Uterus (tissue), 4 donors: ENCODE results near the gene ADCY10. TPM values are rescaled to one million over a fixed set of nuclear protein-coding genes. Genes with fewer than 3 reads are reported as not detected.

Experiments used
- DNase-seq, 2 donors: peaks; one replicate each; pipeline ENCODE4 v3.0.0-alpha.2; 2019 to 2020
- H3K27ac ChIP-seq, 2 donors: fragments of 200-600 bp; sonication (generic); 1 replicate in 1 of 2; 2 replicates in 1 of 2; pipeline ENCODE4 v1.5.1; 2016 to 2018
- H3K27me3 ChIP-seq, 2 donors: fragments of 200-600 bp; sonication (generic); one replicate each; pipeline ENCODE4 v1.5.1; 2018 to 2019; ENCODE audit warnings: control low read depth in 1 of 2
- H3K36me3 ChIP-seq, 2 donors: fragments of 200-600 bp; sonication (generic); one replicate each; pipeline ENCODE4 v1.5.1; 2019; ENCODE audit warnings: control low read depth in 1 of 2
- H3K4me1 ChIP-seq, 2 donors: fragments of 200-600 bp; sonication (generic); one replicate each; pipeline ENCODE4 v1.5.1; 2018 to 2019; ENCODE audit warnings: control low read depth in 1 of 2
- H3K4me3 ChIP-seq, 2 donors: fragments of 200-600 bp; sonication (generic); 1 replicate in 1 of 2; 2 replicates in 1 of 2; pipeline ENCODE4 v1.5.1; 2018 to 2019; ENCODE audit warnings: mild to moderate bottlenecking in 1 of 2
- H3K9me3 ChIP-seq, 2 donors: fragments of 200-600 bp; sonication (generic); one replicate each; pipeline ENCODE4 v1.5.1; 2019; ENCODE audit warnings: control low read depth in 1 of 2
- POLR2A ChIP-seq, 2 donors: fragments of 450-650 bp; IDR thresholded peaks; one replicate each; pipeline ENCODE4 v1.6.1; 2016; ENCODE audit warnings: antibody characterized with exemption in 2 of 2, mild to moderate bottlenecking in 1 of 2, moderate library complexity in 1 of 2
- intact Hi-C: fragments of 100-400 bp; cut with DNase I; formaldehyde crosslinking; loops from one replicate; pipeline ENCODE4 v1.15.1; 2023; ENCODE audit warnings: low total_unique reads
- total RNA-seq, 4 donors: library from RNA; depleted of rRNA in 3 of 4; stranded (reverse); fragments of >200 nt in 3 of 4; gene quantifications; one replicate each; pipeline versions ENCODE4 v1.1.0 to v1.2.4, GENCODE V29; 2014 to 2023
- TF ChIP-seq, protein P1 (sequence below), 4 experiments: fragments of 200-600 bp in 2 of 4; fragments of 450-650 bp in 2 of 4; sonication (generic) in 2 of 4; IDR thresholded peaks; one replicate each; pipeline ENCODE4 v1.5.1; 2016 to 2019; ENCODE audit warnings: antibody characterized with exemption in 4 of 4, mild to moderate bottlenecking in 2 of 4, moderate library complexity in 1 of 4
- donor health status: DM: yes; HTN: yes; CAD: no.

Gene ADCY10
- total RNA-seq, 4 donors from 2014 or later, result 0.26 to 1.2 (median 0.52) TPM

DNA sequence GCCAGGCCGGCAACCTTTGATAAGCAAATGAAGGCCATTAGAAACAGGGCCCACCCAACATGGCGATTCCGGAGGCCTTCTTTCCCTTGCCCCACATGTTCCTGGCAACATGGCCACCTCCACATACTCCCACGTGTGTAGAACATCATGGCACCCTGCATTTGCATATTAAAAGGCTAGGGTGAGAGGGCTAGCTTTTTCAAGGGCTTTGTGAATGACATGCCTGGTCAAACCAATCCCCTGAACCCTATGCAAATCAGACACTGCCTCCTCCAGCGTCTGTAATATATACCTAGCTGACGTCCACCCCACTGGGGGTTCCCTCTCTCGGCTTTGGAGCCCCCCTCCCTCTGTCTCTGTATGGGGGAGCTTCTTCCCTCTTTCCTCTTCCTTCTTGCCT, 1.6 kb downstream of the ADCY10 start:
- no peaks in the 10 kb centered on the region for H3K9me3 ChIP-seq
- no peaks in the 10 kb centered on the region for H3K27me3 ChIP-seq
- intact Hi-C loops, result no loop called here
- DNase-seq, result no peak
- no peak overlapping the region for H3K27ac ChIP-seq
- H3K4me1 ChIP-seq, result no peaks in the 10 kb centered on the region
- H3K36me3 ChIP-seq, result no peaks in the 10 kb centered on the region
- H3K4me3 ChIP-seq, result no peak overlapping the region
- no peak for TF ChIP-seq POLR2A (IDR thresholded peaks at IDR 0.05)
- TF ChIP-seq, protein P1, sequence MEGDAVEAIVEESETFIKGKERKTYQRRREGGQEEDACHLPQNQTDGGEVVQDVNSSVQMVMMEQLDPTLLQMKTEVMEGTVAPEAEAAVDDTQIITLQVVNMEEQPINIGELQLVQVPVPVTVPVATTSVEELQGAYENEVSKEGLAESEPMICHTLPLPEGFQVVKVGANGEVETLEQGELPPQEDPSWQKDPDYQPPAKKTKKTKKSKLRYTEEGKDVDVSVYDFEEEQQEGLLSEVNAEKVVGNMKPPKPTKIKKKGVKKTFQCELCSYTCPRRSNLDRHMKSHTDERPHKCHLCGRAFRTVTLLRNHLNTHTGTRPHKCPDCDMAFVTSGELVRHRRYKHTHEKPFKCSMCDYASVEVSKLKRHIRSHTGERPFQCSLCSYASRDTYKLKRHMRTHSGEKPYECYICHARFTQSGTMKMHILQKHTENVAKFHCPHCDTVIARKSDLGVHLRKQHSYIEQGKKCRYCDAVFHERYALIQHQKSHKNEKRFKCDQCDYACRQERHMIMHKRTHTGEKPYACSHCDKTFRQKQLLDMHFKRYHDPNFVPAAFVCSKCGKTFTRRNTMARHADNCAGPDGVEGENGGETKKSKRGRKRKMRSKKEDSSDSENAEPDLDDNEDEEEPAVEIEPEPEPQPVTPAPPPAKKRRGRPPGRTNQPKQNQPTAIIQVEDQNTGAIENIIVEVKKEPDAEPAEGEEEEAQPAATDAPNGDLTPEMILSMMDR (IDR thresholded peaks at IDR 0.05), result no peak

DNA sequence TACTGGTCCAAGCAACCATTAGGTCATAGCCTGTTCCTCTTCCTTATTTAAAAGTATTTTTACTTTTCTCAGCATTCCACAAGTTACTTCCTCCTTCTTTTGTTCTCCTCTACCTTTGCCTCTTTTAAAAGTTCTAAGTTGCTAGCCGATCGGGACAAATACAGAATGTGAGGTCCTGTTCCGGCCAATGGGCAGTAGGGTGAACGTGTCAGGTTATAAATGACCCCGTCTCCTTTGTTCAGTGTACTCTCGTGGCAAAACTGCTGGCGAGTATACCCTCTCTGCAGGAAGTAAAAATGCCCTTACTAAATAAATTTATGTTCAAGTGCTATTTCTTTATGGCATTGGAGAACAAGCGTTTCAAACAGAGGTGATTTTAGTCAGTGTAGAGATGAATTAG, 2.5 kb downstream of the ADCY10 start:
- H3K27me3 ChIP-seq, result no peaks in the 10 kb centered on the region
- intact Hi-C loops, result no loop called here
- H3K4me3 ChIP-seq, result no peak overlapping the region
- H3K9me3 ChIP-seq, result no peaks in the 10 kb centered on the region
- H3K36me3 ChIP-seq, result no peaks in the 10 kb centered on the region
- no peaks in the 10 kb centered on the region for H3K4me1 ChIP-seq
- H3K27ac ChIP-seq, result no peak overlapping the region
- no peak for TF ChIP-seq POLR2A (IDR thresholded peaks at IDR 0.05)
- TF ChIP-seq, protein P1 (IDR thresholded peaks at IDR 0.05), result no peak
- DNase-seq, result no peak

DNA sequence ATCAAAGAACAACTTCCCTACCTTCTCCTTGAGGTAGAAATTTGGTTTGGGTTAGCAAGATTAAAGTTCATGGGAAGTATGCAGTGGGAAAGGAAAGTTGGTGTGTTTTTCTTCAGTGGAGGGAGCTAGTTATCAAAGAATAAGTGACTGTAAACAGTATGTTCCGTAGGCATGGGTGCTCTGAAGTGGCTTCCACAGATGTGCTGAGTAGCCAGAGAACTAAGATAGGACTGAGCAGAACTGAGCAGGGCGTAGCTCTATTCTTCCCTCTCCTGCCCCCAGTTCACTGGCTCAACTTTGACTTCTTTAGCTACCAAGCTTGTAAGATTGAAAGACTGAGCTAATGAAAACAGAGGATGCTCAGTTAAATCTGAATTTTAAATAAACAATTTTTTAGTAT, 3.4 kb downstream of the ADCY10 start:
- H3K9me3 ChIP-seq, result no peaks in the 10 kb centered on the region
- no peak overlapping the region for H3K4me3 ChIP-seq
- intact Hi-C loops, result no loop called here
- DNase-seq, result no peak
- TF ChIP-seq POLR2A (IDR thresholded peaks at IDR 0.05), result no peak
- TF ChIP-seq, protein P1 (IDR thresholded peaks at IDR 0.05), result no peak
- no peaks in the 10 kb centered on the region for H3K36me3 ChIP-seq
- H3K27ac ChIP-seq, result no peak overlapping the region
- H3K4me1 ChIP-seq, result no peaks in the 10 kb centered on the region
- H3K27me3 ChIP-seq, result no peaks in the 10 kb centered on the region

DNA sequence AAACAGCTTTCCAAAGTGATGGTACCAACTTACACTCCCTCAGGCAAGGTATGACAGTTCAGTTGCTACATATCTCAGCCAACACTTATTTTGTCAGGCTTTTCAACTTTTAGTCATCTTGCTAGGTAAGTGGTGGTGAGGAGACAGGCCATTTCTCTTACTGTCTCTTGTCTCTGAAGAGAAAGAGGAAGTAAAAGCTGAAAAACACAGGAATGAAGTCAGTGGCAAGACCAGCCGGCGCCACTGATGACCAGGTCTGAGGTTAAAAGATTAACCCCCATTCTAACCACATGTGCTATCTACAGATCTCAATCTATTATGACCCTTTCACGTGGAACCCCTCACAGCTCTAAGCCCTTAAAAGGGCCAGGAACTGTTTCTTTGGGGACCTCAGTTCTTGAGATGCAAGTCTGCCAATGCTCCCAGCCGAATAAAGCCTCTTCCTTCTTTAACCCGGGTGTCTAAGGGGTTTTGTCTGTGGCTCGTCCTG, 4.2 kb downstream of the ADCY10 start:
- H3K27me3 ChIP-seq, result no peaks in the 10 kb centered on the region
- H3K9me3 ChIP-seq, result no peaks in the 10 kb centered on the region
- TF ChIP-seq, protein P1 (IDR thresholded peaks at IDR 0.05), result no peak
- TF ChIP-seq POLR2A (IDR thresholded peaks at IDR 0.05), result no peak
- H3K36me3 ChIP-seq, result no peaks in the 10 kb centered on the region
- H3K27ac ChIP-seq, result no peak overlapping the region
- H3K4me1 ChIP-seq, result no peaks in the 10 kb centered on the region
- DNase-seq, result no peak
- intact Hi-C loops, result no loop called here
- H3K4me3 ChIP-seq, result no peak overlapping the region

DNA sequence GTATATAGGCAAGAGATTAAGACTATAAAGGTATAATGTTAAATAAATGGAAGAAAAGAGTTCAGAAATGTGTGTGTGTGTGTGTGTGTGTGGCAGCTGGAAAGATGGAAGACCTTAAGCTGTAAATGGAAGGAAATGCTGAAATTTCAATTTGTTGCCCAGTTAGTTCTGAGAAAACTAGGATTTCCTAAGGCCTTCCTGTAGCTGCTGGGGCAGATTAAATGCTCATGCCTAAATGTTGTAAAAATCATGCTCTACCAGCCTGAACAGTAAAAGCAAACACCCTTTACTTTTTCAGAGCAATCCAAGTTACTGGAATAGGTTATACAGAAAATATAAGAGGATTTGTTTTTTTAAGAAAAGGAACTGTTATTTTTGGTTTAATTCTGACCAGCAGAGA, 8.3 kb downstream of the ADCY10 start:
- H3K4me1 ChIP-seq, result no peaks in the 10 kb centered on the region
- intact Hi-C loops, result no loop called here
- no peak overlapping the region for H3K4me3 ChIP-seq
- no peak overlapping the region for H3K27ac ChIP-seq
- no peaks in the 10 kb centered on the region for H3K36me3 ChIP-seq
- no peaks in the 10 kb centered on the region for H3K9me3 ChIP-seq
- DNase-seq, result no peak
- H3K27me3 ChIP-seq, result no peaks in the 10 kb centered on the region
- TF ChIP-seq POLR2A (IDR thresholded peaks at IDR 0.05), result no peak
- TF ChIP-seq, protein P1 (IDR thresholded peaks at IDR 0.05), result no peak
